K562 (cell line): ENCODE results near the gene MGST1. TPM values are rescaled to one million over a fixed set of nuclear protein-coding genes. Genes with fewer than 3 reads are reported as not detected.

Experiments
- ATAC-seq: fragments of 200-7000 bp; cut with Tn5 transposase; 3 replicates; pipeline ENCODE4 v1.9.1; 2020; ENCODE audit warnings: moderate library complexity
- BruUV-seq: library from RNA; stranded (reverse); fragments of 400-500 nt; replicated peaks from 2 replicates; lab custom pipeline; 2021; lab: Mats Ljungman, UMichigan
- CTCF ChIA-PET: fragments of 300-600 bp; formaldehyde crosslinking; extraction: SDS; loops from one replicate; lab custom pipeline; 2021; ENCODE audit warnings: low intra/inter-chr PET ratio; lab: Yijun Ruan, JAX
- POLR2A ChIA-PET: fragments of 300-600, 350-650 bp; sonication (Branson Sonifier 250); formaldehyde crosslinking; extraction: SDS; loops from one replicate; lab custom pipeline; 2021; ENCODE audit warnings: antibody characterized with exemption, inconsistent platforms; lab: Yijun Ruan, JAX
- DNase-seq, 4 experiments: peaks; one replicate each; pipeline versions ENCODE4 v3.0.0 to v3.0.0-alpha.2; 2011 to 2018; ENCODE audit warnings: low spot score in 3 of 4, mixed read lengths in 3 of 4; ENCODE audit errors: extremely low read depth in 1 of 4
- FAIRE-seq: peaks from 2 replicates; lab custom pipeline; 2011; peaks lifted over from hg19 to GRCh38; lab: Jason Lieb, UNC
- H2AFZ ChIP-seq: 2 replicates; pipeline ENCODE4 v1.6.0; 2011; ENCODE audit warnings: low read depth, low read length, control low read depth, inconsistent platforms
- H3K27ac ChIP-seq: fragments of 200-600 bp; 3 replicates; pipeline ENCODE4 v1.8.0; 2011; ENCODE audit warnings: low read depth, mild to moderate bottlenecking, control low read depth, inconsistent platforms, low read length, moderate library complexity, mixed read lengths; ENCODE audit errors: extremely low read depth
- H3K27me3 ChIP-seq, 2 experiments: fragments of 300-600 bp in 1 of 2; 2 replicates in 1 of 2; 3 replicates in 1 of 2; pipeline versions ENCODE4 v1.6.0 to v1.8.0; 2011; ENCODE audit warnings: inconsistent platforms in 2 of 2, low read length in 2 of 2, mild to moderate bottlenecking in 1 of 2, mixed read lengths in 1 of 2, moderate library complexity in 1 of 2; ENCODE audit not compliant: control insufficient read depth in 2 of 2, insufficient read depth in 2 of 2
- H3K36me3 ChIP-seq: fragments of 300-600 bp; 3 replicates; pipeline ENCODE4 v1.8.0; 2011; ENCODE audit warnings: mild to moderate bottlenecking, low read length, inconsistent platforms; ENCODE audit not compliant: control insufficient read depth, insufficient read depth
- H3K4me1 ChIP-seq, 2 experiments: fragments of 200-600 bp in 1 of 2; replicated peaks in 1 of 2; 2 replicates in 1 of 2; 3 replicates in 1 of 2; pipeline versions ENCODE4 v1.5.1 to v1.8.0; 2011; ENCODE audit warnings: inconsistent platforms in 2 of 2, low read length in 2 of 2, mild to moderate bottlenecking in 1 of 2, mixed read lengths in 1 of 2, moderate library complexity in 1 of 2; ENCODE audit not compliant: control insufficient read depth in 2 of 2, insufficient read depth in 2 of 2
- H3K4me2 ChIP-seq: 2 replicates; pipeline ENCODE4 v1.6.1; 2011; ENCODE audit warnings: low read length, control low read depth, inconsistent platforms, mixed read lengths; ENCODE audit not compliant: insufficient read depth
- H3K4me3 ChIP-seq: fragments of 200-600 bp; sonication (generic), shearing (Covaris generic); 2 replicates; pipeline ENCODE4 v1.5.1; 2016; ENCODE audit warnings: control low read depth, inconsistent platforms
- H3K79me2 ChIP-seq: fragments of 200-600 bp; 3 replicates; pipeline ENCODE4 v1.8.0; 2011; ENCODE audit warnings: low read length, inconsistent platforms; ENCODE audit not compliant: control insufficient read depth, insufficient read depth
- H3K9ac ChIP-seq, 2 experiments: 2 replicates each; pipeline versions ENCODE4 v1.6.0 to v1.6.1; 2011; ENCODE audit warnings: low read depth in 2 of 2, low read length in 2 of 2, control low read depth in 1 of 2, inconsistent platforms in 1 of 2, mild to moderate bottlenecking in 1 of 2, mixed read lengths in 1 of 2; ENCODE audit not compliant: insufficient read depth in 1 of 2
- H3K9me1 ChIP-seq: one replicate; pipeline ENCODE4 v1.6.0; 2011; ENCODE audit warnings: inconsistent platforms, mild to moderate bottlenecking, low read length, moderate library complexity; ENCODE audit not compliant: control insufficient read depth, insufficient read depth
- H3K9me3 ChIP-seq: replicated peaks from 2 replicates; pipeline ENCODE4 v1.5.1; 2011; ENCODE audit warnings: low read depth, low read length, inconsistent platforms; ENCODE audit not compliant: control insufficient read depth, insufficient read depth
- H4K20me1 ChIP-seq: replicated peaks from 2 replicates; pipeline ENCODE4 v1.6.1; 2011; ENCODE audit warnings: low read length, inconsistent platforms, mixed read lengths; ENCODE audit not compliant: control insufficient read depth, insufficient read depth
- CEBPG ChIP-seq, 3 experiments: fragments of 200-800 bp in 1 of 3; sonication (Bioruptor generic) in 1 of 3; sonication (generic) in 1 of 3; formaldehyde crosslinking in 1 of 3; IDR thresholded peaks in 2 of 3; conservative IDR thresholded peaks in 1 of 3; 2 replicates each; pipeline versions ENCODE4 v1.6.1 to v1.8.0; 2016 to 2022; ENCODE audit warnings: missing compliant biosample characterization in 2 of 3, missing genetic modification characterization in 2 of 3, mild to moderate bottlenecking in 1 of 3, missing genetic modification reagents in 1 of 3
- NEUROD1 ChIP-seq: fragments of 150-350 bp; IDR thresholded peaks from 2 replicates; pipeline ENCODE4 v1.6.1; 2014; ENCODE audit warnings: borderline replicate concordance, low read length, low read depth; ENCODE audit not compliant: partially characterized antibody
- SIRT6 ChIP-seq: IDR thresholded peaks from one replicate; pipeline ENCODE4 v1.6.1; 2012; ENCODE audit warnings: low read depth, mild to moderate bottlenecking, control low read depth, inconsistent platforms, low read length, moderate library complexity
- SMARCE1 ChIP-seq: fragments of 450-650 bp; IDR thresholded peaks from 2 replicates; pipeline ENCODE4 v1.7.1; 2016; ENCODE audit warnings: mild to moderate bottlenecking
- SRSF3 ChIP-seq: fragments of 200-400 bp; formaldehyde crosslinking; IDR thresholded peaks from 2 replicates; pipeline ENCODE4 v1.6.1; 2016; ENCODE audit warnings: mild to moderate bottlenecking, low read length, moderate library complexity; ENCODE audit not compliant: insufficient read depth
- ZNF79 ChIP-seq: fragments of 250-450 bp; sonication (Bioruptor Pico); IDR thresholded peaks from 2 replicates; pipeline ENCODE4 v1.4.0; 2020; ENCODE audit warnings: low read depth, mild to moderate bottlenecking, moderate library complexity
- WGBS: fragments of 100-300 bp; shearing (Covaris generic); methylation state at CpG from one replicate; pipeline ENCODE4 v1.1.6; 2016; ENCODE audit warnings: low coverage, mixed read lengths; ENCODE audit not compliant: insufficient coverage; ENCODE audit errors: missing lambda C conversion rate; 5-methylcytosine and 5-hydroxymethylcytosine counted together
- in situ Hi-C: fragments of 300-500 bp; cut with MboI; formaldehyde crosslinking; loops from 4 replicates; pipeline ENCODE4 v1.15.0; 2018; ENCODE audit warnings: inconsistent platforms, mixed read lengths
- intact Hi-C: fragments of 100-400 bp; cut with micrococcal nuclease; formaldehyde crosslinking; loops from 2 replicates; pipeline ENCODE4 v1.14.2; 2022
- polyA plus RNA-seq, 8 experiments: library from polyadenylated mRNA; depleted of rRNA in 4 of 8; stranded (reverse) in 5 of 8; unstranded in 3 of 8; fragments of >200 nt; fragmentation: Nextera tagmentation in 2 of 8; fragmentation: Illumina TruSeq in 1 of 8; extraction: Ambion mirVana in 2 of 8; extraction: Trizol in 1 of 8; gene quantifications; 2 replicates each; pipeline versions ENCODE4 v1.2.1 to v1.2.3, GENCODE V29; 2011 to 2014; ENCODE audit warnings: inconsistent platforms in 1 of 8, missing spikeins in 1 of 8
- total RNA-seq, 7 experiments: library from RNA; depleted of rRNA in 6 of 7; stranded (reverse); fragments of >200 nt in 6 of 7; fragmentation: Illumina TruSeq in 2 of 7; extraction: Trizol in 2 of 7; gene quantifications; 2 replicates each; pipeline versions ENCODE4 v1.2.1 to v1.2.3, GENCODE V29; 2011 to 2021; ENCODE audit warnings: low replicate concordance in 1 of 7
- TF ChIP-seq, protein P1 (sequence below): fragments of 200-400 bp; formaldehyde crosslinking; IDR thresholded peaks from 2 replicates; pipeline ENCODE4 v1.6.1; 2017; ENCODE audit warnings: mild to moderate bottlenecking, low read depth, low read length, moderate library complexity
- TF ChIP-seq, protein P2 (sequence below): sonication (generic); formaldehyde crosslinking; IDR thresholded peaks from 2 replicates; pipeline ENCODE4 v1.8.0; 2022; ENCODE audit warnings: mild to moderate bottlenecking, low read depth, missing genetic modification reagents
- TF ChIP-seq, protein P3 (sequence below): sonication (generic); formaldehyde crosslinking; IDR thresholded peaks from 2 replicates; pipeline ENCODE4 v1.8.1; 2023; ENCODE audit warnings: missing genetic modification reagents, mild to moderate bottlenecking, borderline replicate concordance
- TF ChIP-seq, protein P4 (sequence below): fragments of 450-650 bp; formaldehyde crosslinking; IDR thresholded peaks from 2 replicates; pipeline ENCODE4 v1.4.0; 2022; ENCODE audit warnings: missing genetic modification characterization

Gene MGST1
- total and polyA plus RNA-seq, 9 of the 15 experiments (the other 6 are each of a cell fraction or from before 2014, with no cell fraction given) = 12.1 to 190 (median 73.3) TPM

DNA sequence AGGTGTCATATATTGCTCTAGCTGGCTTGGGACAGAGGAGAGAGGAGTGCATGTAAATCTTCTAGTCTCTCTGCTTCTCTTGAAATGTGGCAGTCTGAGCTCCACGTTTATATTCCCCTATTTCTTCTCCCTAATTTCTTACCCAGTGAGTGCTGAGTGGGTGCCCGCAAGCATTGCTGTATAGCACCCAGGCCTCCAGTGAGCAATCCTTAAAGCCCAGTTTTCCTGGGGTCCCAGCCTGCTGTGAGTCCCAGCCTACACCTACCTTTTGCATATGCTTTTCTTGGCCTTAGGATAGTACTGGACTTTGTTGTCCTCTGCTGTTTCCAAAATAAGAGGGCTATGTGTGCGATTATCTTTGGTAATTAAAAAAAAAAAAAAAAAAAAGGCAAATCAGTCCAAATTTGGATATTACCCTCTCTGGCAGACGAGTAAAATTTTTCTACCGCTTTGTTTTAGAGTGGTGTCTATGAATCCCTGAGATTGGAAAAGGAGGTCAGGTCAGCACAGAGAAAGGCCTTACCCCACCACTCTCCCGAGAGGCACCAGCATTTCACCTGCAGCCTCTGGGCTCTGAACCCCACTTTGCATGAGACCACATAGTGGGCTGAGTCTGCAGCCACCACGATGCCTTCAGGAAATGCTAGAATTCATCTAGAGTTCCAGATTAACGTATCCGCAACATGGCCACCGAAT, 1.1 kb downstream of the MGST1 start:
- no TSS peak for BruUV-seq
- H3K79me2 ChIP-seq = peaks cover 27% of the 10 kb centered on the region
- TF ChIP-seq, protein P1, sequence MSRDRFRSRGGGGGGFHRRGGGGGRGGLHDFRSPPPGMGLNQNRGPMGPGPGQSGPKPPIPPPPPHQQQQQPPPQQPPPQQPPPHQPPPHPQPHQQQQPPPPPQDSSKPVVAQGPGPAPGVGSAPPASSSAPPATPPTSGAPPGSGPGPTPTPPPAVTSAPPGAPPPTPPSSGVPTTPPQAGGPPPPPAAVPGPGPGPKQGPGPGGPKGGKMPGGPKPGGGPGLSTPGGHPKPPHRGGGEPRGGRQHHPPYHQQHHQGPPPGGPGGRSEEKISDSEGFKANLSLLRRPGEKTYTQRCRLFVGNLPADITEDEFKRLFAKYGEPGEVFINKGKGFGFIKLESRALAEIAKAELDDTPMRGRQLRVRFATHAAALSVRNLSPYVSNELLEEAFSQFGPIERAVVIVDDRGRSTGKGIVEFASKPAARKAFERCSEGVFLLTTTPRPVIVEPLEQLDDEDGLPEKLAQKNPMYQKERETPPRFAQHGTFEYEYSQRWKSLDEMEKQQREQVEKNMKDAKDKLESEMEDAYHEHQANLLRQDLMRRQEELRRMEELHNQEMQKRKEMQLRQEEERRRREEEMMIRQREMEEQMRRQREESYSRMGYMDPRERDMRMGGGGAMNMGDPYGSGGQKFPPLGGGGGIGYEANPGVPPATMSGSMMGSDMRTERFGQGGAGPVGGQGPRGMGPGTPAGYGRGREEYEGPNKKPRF = no peak
- TF ChIP-seq SMARCE1 = no peak
- no peak for TF ChIP-seq SRSF3
- TF ChIP-seq, protein P2, sequence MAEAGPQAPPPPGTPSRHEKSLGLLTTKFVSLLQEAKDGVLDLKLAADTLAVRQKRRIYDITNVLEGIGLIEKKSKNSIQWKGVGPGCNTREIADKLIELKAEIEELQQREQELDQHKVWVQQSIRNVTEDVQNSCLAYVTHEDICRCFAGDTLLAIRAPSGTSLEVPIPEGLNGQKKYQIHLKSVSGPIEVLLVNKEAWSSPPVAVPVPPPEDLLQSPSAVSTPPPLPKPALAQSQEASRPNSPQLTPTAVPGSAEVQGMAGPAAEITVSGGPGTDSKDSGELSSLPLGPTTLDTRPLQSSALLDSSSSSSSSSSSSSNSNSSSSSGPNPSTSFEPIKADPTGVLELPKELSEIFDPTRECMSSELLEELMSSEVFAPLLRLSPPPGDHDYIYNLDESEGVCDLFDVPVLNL = no peak
- TF ChIP-seq ZNF79 (CRISPR knock-in tag) = no peak
- no peak for TF ChIP-seq SIRT6
- TF ChIP-seq, protein P3, sequence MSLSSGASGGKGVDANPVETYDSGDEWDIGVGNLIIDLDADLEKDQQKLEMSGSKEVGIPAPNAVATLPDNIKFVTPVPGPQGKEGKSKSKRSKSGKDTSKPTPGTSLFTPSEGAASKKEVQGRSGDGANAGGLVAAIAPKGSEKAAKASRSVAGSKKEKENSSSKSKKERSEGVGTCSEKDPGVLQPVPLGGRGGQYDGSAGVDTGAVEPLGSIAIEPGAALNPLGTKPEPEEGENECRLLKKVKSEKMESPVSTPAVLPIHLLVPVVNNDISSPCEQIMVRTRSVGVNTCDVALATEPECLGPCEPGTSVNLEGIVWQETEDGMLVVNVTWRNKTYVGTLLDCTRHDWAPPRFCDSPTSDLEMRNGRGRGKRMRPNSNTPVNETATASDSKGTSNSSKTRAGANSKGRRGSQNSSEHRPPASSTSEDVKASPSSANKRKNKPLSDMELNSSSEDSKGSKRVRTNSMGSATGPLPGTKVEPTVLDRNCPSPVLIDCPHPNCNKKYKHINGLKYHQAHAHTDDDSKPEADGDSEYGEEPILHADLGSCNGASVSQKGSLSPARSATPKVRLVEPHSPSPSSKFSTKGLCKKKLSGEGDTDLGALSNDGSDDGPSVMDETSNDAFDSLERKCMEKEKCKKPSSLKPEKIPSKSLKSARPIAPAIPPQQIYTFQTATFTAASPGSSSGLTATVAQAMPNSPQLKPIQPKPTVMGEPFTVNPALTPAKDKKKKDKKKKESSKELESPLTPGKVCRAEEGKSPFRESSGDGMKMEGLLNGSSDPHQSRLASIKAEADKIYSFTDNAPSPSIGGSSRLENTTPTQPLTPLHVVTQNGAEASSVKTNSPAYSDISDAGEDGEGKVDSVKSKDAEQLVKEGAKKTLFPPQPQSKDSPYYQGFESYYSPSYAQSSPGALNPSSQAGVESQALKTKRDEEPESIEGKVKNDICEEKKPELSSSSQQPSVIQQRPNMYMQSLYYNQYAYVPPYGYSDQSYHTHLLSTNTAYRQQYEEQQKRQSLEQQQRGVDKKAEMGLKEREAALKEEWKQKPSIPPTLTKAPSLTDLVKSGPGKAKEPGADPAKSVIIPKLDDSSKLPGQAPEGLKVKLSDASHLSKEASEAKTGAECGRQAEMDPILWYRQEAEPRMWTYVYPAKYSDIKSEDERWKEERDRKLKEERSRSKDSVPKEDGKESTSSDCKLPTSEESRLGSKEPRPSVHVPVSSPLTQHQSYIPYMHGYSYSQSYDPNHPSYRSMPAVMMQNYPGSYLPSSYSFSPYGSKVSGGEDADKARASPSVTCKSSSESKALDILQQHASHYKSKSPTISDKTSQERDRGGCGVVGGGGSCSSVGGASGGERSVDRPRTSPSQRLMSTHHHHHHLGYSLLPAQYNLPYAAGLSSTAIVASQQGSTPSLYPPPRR (CRISPR knock-in tag) = no peak
- TF ChIP-seq NEUROD1 = no peak
- no peak for TF ChIP-seq CEBPG (CRISPR knock-in tag; IDR thresholded peaks at IDR 0.05)
- no peak for TF ChIP-seq CEBPG (tag; conservative IDR thresholded peaks at IDR 0.05 in 1 of 2, IDR thresholded peaks at IDR 0.05 in 1 of 2)
- TF ChIP-seq, protein P4, sequence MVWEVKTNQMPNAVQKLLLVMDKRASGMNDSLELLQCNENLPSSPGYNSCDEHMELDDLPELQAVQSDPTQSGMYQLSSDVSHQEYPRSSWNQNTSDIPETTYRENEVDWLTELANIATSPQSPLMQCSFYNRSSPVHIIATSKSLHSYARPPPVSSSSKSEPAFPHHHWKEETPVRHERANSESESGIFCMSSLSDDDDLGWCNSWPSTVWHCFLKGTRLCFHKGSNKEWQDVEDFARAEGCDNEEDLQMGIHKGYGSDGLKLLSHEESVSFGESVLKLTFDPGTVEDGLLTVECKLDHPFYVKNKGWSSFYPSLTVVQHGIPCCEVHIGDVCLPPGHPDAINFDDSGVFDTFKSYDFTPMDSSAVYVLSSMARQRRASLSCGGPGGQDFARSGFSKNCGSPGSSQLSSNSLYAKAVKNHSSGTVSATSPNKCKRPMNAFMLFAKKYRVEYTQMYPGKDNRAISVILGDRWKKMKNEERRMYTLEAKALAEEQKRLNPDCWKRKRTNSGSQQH (CRISPR knock-in tag) = no peak

More for the DNA sequence above, 1.1 kb downstream of the MGST1 start:
- DNase-seq (peak in 1 of 4 experiments; percentile 4), ATAC-seq (peak; percentile 42), FAIRE-seq (no peak)
- Histone ChIP-seq H3K9ac (peak overlapping the region; percentile 80 to 86; a peak in 3 of 4 replicates), H3K9me3 (no peaks in the 10 kb centered on the region), H3K4me3 (peak overlapping the region; percentile 42), H2AFZ (peak overlapping the region; percentile 88; the same call in 1 of the 2 replicates), H3K27ac (peak overlapping the region; percentile 81), H4K20me1 (no peaks in the 10 kb centered on the region), H3K9me1 (no peaks in the 10 kb centered on the region), H3K36me3 (0 out of 3 replicates have a peak, but pooled peaks cover 3% of the 10 kb centered on the region), H3K4me1 (peaks cover 3 to 5% of the 10 kb centered on the region in 2 experiments; a peak in 2 of 5 replicates), H3K27me3 (no peaks in the 10 kb centered on the region), H3K4me2 (peak overlapping the region; percentile 78)
- in situ Hi-C loops (no loop called here), intact Hi-C loops (no loop called here)
- POLR2A ChIA-PET = no interaction called here
- WGBS = 0% methylated on average over 6 of the region's 10 CpGs
- CTCF ChIA-PET = no interaction called here
